SK-N-SH (cell line): ENCODE results near the gene STX1B. TPM values are rescaled to one million over a fixed set of nuclear protein-coding genes. Genes with fewer than 3 reads are reported as not detected.
A peak's percentile ranks its signal among the peaks of the same experiment; 100 is the strongest.

Experiments
- CTCF ChIA-PET: fragments of 300-600, 350-600 bp; formaldehyde crosslinking; extraction: SDS; loops from one replicate; lab custom pipeline; 2021; lab: Yijun Ruan, JAX
- POLR2A ChIA-PET: fragments of 350-600 bp; sonication (Branson Sonifier 250); formaldehyde crosslinking; extraction: SDS; loops from one replicate; lab custom pipeline; 2020; ENCODE audit warnings: antibody characterized with exemption, inconsistent platforms; lab: Yijun Ruan, JAX
- DNase-seq: peaks from one replicate; pipeline ENCODE4 v3.0.0; 2012
- H2AFZ ChIP-seq: fragments of 200-600 bp; sonication (generic); 2 replicates; pipeline ENCODE4 v1.8.1; 2016; ENCODE audit warnings: antibody characterized with exemption, mild to moderate bottlenecking, low read depth
- H3F3A ChIP-seq: fragments of 200-600 bp; sonication (generic); replicated peaks from 2 replicates; pipeline ENCODE3; 2016; ENCODE audit warnings: antibody characterized with exemption, mild to moderate bottlenecking; ENCODE audit not compliant: insufficient read depth
- H3K27ac ChIP-seq, 2 experiments: fragments of 200-500 bp in 1 of 2; fragments of 200-600 bp in 1 of 2; sonication (Bioruptor generic) in 1 of 2; sonication (generic), shearing (Covaris generic) in 1 of 2; 2 replicates each; pipeline versions ENCODE4 v1.5.1 to v1.6.1; 2014 to 2016; ENCODE audit warnings: low read depth in 2 of 2, inconsistent platforms in 1 of 2, low read length in 1 of 2, mild to moderate bottlenecking in 1 of 2, mixed read lengths in 1 of 2
- H3K27me3 ChIP-seq: fragments of 200-600 bp; sonication (generic), shearing (Covaris generic); 2 replicates; pipeline ENCODE4 v1.6.1; 2016; ENCODE audit warnings: mixed run types; ENCODE audit not compliant: insufficient read depth
- H3K36me3 ChIP-seq, 2 experiments: fragments of 200-500 bp in 1 of 2; fragments of 200-600 bp in 1 of 2; sonication (Bioruptor generic) in 1 of 2; sonication (generic) in 1 of 2; replicated peaks in 1 of 2; 2 replicates each; pipeline versions ENCODE3 to v1.5.1; 2014 to 2016; ENCODE audit warnings: low read length in 1 of 2, mild to moderate bottlenecking in 1 of 2; ENCODE audit not compliant: insufficient read depth in 2 of 2, control insufficient read depth in 1 of 2
- H3K4me1 ChIP-seq, 2 experiments: fragments of 200-500 bp in 1 of 2; fragments of 200-600 bp in 1 of 2; sonication (Bioruptor generic) in 1 of 2; sonication (generic), shearing (Covaris generic) in 1 of 2; 2 replicates each; pipeline versions ENCODE4 v1.5.1 to v1.6.1; 2014 to 2016; ENCODE audit warnings: low read depth in 1 of 2, low read length in 1 of 2, mixed run types in 1 of 2; ENCODE audit not compliant: insufficient read depth in 2 of 2, control insufficient read depth in 1 of 2
- H3K4me2 ChIP-seq: fragments of 200-600 bp; sonication (generic), shearing (Covaris generic); 2 replicates; pipeline ENCODE4 v1.6.1; 2017; ENCODE audit warnings: mixed run types
- H3K4me3 ChIP-seq, 2 experiments: fragments of 200-500 bp in 1 of 2; fragments of 200-600 bp in 1 of 2; sonication (Bioruptor generic) in 1 of 2; sonication (generic), shearing (Covaris generic) in 1 of 2; 2 replicates each; pipeline versions ENCODE4 v1.5.1 to v1.8.1; 2014 to 2016; ENCODE audit warnings: low read depth in 2 of 2, inconsistent platforms in 1 of 2, low read length in 1 of 2, mild to moderate bottlenecking in 1 of 2, mixed read lengths in 1 of 2, moderate library complexity in 1 of 2
- H3K79me2 ChIP-seq: fragments of 200-600 bp; sonication (generic); 2 replicates; pipeline ENCODE4 v1.8.1; 2017; ENCODE audit warnings: mild to moderate bottlenecking; ENCODE audit not compliant: insufficient read depth
- H3K9ac ChIP-seq: fragments of 200-600 bp; sonication (generic); 2 replicates; pipeline ENCODE4 v1.6.1; 2017; ENCODE audit warnings: mixed run types
- H3K9me2 ChIP-seq: fragments of 200-600 bp; sonication (generic); 2 replicates; pipeline ENCODE4 v1.6.1; 2017; ENCODE audit warnings: mixed run types
- H3K9me3 ChIP-seq: fragments of 200-600 bp; sonication (generic); 2 replicates; pipeline ENCODE4 v1.6.1; 2017; ENCODE audit warnings: mixed run types, mild to moderate bottlenecking, moderate library complexity
- H4K20me1 ChIP-seq: fragments of 200-600 bp; sonication (generic); 2 replicates; pipeline ENCODE4 v1.6.1; 2017; ENCODE audit warnings: mild to moderate bottlenecking, mixed run types; ENCODE audit not compliant: insufficient read depth
- CHD2 ChIP-seq: fragments of 150-350 bp; IDR thresholded peaks from 2 replicates; pipeline ENCODE4 v1.6.1; 2018; ENCODE audit warnings: low read length; ENCODE audit not compliant: partially characterized antibody
- ELF1 ChIP-seq: IDR thresholded peaks from 2 replicates; pipeline ENCODE4 v1.4.0; 2012
- EP300 ChIP-seq, 2 experiments: IDR thresholded peaks; 2 replicates each; pipeline versions ENCODE4 v1.4.0 to v1.6.1; 2012; ENCODE audit warnings: borderline replicate concordance in 1 of 2, low read depth in 1 of 2, low read length in 1 of 2
- EZH2phosphoT487 ChIP-seq: fragments of 200-600 bp; sonication (generic); IDR thresholded peaks from 2 replicates; pipeline ENCODE4 v1.6.1; 2017; ENCODE audit warnings: low read depth, mixed run types, mild to moderate bottlenecking, antibody characterized with exemption, moderate library complexity, borderline replicate concordance
- FOXJ3 ChIP-seq: sonication (generic); formaldehyde crosslinking; IDR thresholded peaks from 2 replicates; pipeline ENCODE4 v1.5.1; 2020; ENCODE audit warnings: mild to moderate bottlenecking, missing genetic modification reagents
- GABPA ChIP-seq: IDR thresholded peaks from 2 replicates; pipeline ENCODE4 v1.4.0; 2012; ENCODE audit warnings: low read depth, mild to moderate bottlenecking
- GATA2 ChIP-seq: sonication (generic); formaldehyde crosslinking; IDR thresholded peaks from 2 replicates; pipeline ENCODE4 v1.5.0; 2020; ENCODE audit warnings: mild to moderate bottlenecking, missing genetic modification reagents
- JUND ChIP-seq: IDR thresholded peaks from 2 replicates; pipeline ENCODE4 v1.4.0; 2012
- MXI1 ChIP-seq: IDR thresholded peaks from 2 replicates; pipeline ENCODE4 v1.6.1; 2012; ENCODE audit warnings: mild to moderate bottlenecking, low read depth, low read length, improper control_type of control experiment
- PBX3 ChIP-seq: IDR thresholded peaks from 2 replicates; pipeline ENCODE4; 2012
- RAD21 ChIP-seq: IDR thresholded peaks from 2 replicates; pipeline ENCODE4 v1.6.1; 2012; ENCODE audit warnings: mild to moderate bottlenecking, low read length
- RXRA ChIP-seq: IDR thresholded peaks from 2 replicates; pipeline ENCODE4 v1.4.0; 2012; ENCODE audit warnings: low read depth, mild to moderate bottlenecking, borderline replicate concordance
- SIN3A ChIP-seq: IDR thresholded peaks from 2 replicates; pipeline ENCODE4 v1.6.1; 2012; ENCODE audit warnings: low read depth, mild to moderate bottlenecking, low read length, moderate library complexity, borderline replicate concordance
- TAF1 ChIP-seq: IDR thresholded peaks from 2 replicates; pipeline ENCODE4 v1.6.1; 2012; ENCODE audit warnings: low read depth, mild to moderate bottlenecking, low read length, moderate library complexity, borderline replicate concordance
- TCF12 ChIP-seq: IDR thresholded peaks from 2 replicates; pipeline ENCODE4 v1.4.0; 2012
- YY1 ChIP-seq: IDR thresholded peaks from 2 replicates; pipeline ENCODE4 v1.4.0; 2012; ENCODE audit warnings: low read depth, mild to moderate bottlenecking
- WGBS: methylation state at CpG from one replicate; pipeline ENCODE4 v1.1.6; 2017; ENCODE audit warnings: low lambda C conversion rate; 5-methylcytosine and 5-hydroxymethylcytosine counted together
- polyA plus RNA-seq, 3 experiments: library from polyadenylated mRNA; depleted of rRNA; stranded (reverse); fragments of >200 nt; gene quantifications; 2 replicates each; pipeline ENCODE4 v1.2.3, GENCODE V29; 2012
- TF ChIP-seq, protein P1 (sequence below): IDR thresholded peaks from 2 replicates; pipeline ENCODE4 v1.4.0; 2012; ENCODE audit warnings: low read depth, borderline replicate concordance
- TF ChIP-seq, protein P2 (sequence below): fragments of 200-600 bp; sonication (generic); IDR thresholded peaks from 2 replicates; pipeline ENCODE4 v1.6.1; 2017; ENCODE audit warnings: antibody characterized with exemption, mild to moderate bottlenecking, moderate library complexity
- TF ChIP-seq, protein P3 (sequence below): fragments of 150-350 bp; IDR thresholded peaks from 2 replicates; pipeline ENCODE4 v1.6.1; 2016; ENCODE audit warnings: mild to moderate bottlenecking, low read depth, low read length
- TF ChIP-seq, protein P4 (sequence below): IDR thresholded peaks from 2 replicates; pipeline ENCODE4 v1.4.0; 2012; ENCODE audit warnings: low read depth, borderline replicate concordance

STX1B gene
- polyA plus RNA-seq, 1 of the 3 experiments (the other 2 are of a cell fraction), result 21.2 TPM

DNA sequence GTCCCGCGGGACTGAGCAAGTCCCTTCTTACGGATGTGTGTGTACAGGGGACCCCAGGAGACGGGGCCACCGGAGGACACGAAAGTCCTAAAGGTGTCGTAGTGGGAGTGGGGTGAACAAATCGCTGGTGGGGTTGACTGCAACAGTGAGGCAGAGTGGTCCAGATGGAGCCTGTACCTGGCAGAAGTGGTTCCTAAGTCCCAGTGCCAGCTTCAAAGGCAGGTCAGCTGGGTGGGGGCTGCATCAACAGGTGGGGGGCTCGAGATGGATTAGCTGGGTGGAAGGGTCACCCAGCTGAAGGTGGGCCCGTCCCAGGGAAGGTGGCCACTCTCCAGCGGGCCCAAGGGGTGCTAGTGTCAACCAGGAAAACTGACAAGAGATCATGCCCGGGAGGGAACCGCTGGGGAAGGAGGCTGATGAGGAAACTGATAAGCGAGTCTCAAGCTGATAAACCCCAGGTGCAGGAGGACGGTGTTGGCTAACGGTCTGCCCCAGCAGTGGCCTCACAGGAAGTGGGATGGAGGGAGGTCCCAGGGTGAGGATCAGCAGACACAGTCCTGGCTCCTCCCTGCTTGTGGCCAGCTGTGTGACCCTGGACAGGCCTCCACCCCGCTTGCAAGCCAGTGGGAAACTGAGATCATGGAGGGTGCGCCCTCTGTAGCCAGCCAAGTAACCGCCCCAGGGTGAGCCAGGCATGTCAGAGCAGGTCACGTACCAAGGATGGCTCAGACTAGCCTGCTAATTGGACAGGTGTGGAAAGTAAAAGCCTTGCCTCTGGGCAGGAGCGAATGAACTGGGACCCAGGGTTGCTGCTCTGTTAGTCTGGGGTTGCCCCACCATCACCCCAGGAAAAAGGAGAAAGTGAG is 60.6 kb downstream of the STX1B start (continued):
- TF ChIP-seq, protein P1, sequence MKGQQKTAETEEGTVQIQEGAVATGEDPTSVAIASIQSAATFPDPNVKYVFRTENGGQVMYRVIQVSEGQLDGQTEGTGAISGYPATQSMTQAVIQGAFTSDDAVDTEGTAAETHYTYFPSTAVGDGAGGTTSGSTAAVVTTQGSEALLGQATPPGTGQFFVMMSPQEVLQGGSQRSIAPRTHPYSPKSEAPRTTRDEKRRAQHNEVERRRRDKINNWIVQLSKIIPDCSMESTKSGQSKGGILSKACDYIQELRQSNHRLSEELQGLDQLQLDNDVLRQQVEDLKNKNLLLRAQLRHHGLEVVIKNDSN, result no peak; the same call in 1 of the 2 replicates
- TF ChIP-seq ELF1 (0 out of 2 replicates have a peak, but pooled peaks have one; percentile 42), PBX3 (peak; percentile 8), RXRA (no peak), EP300 (IDR thresholded peaks at IDR 0.05; ENCODE audit: borderline replicate concordance in 1 of 2, low read depth in 1 of 2, low read length in 1 of 2) (0 out of 4 replicates have a peak, but pooled peaks of 1 of the 2 experiments have one; percentile 23), MXI1 (peak; percentile 30), TCF12 (peak; percentile 47; the same call in 1 of the 2 replicates)

DNA sequence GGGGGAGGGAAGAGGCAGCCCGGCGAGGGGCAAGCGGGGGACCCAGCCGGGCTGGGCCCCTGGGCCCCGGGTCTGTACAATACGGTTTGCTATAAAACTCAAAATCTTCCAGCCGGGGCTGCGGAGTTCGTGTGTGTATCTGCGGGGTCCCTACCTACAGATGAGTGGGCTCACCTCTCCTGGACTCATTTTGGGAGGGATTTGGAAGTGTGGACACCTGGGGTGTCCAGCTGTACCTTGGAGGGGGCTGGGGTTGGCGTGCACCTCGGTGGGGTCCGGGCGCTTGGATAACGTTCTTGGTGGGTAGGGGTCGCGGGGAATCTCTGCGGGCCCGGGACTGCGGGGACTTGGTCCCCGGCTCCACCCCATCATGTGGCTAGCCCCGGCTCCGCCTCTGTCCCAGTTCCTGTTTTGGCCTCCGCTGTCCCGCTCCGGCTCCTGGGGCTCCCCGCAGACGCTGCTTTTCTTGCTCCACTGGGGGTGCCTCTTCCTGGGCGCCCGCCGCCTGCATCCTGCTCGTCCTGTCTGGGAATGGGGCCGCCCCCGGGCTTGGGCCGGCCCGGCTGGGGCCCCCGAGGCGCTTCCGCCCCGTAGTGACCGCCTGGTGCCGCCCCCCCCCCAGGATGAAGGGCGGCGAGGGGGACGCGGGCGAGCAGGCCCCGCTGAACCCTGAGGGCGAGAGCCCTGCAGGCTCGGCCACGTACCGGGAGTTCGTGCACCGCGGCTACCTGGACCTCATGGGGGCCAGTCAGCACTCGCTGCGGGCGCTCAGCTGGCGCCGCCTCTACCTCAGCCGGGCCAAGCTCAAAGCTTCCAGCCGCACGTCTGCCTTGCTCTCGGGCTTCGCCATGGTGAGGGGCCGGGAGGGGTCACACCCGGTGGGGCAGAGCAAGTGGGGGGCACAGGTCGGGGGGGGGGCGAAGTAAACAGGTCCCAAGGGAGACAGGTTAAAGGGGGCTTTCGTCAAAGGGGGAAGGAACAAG is 61.5 kb downstream of the STX1B start, which contains the start of gene ORAI3:
ORAI3 (plus strand) TSS at position 402 of the 983 bp plus-strand sequence; CDS start at position 624, 222 bp downstream.
- DNase-seq, result peak; percentile 80
- Histone ChIP-seq H3K4me3 (peak within 1 kb of the TSS; percentile 80 to 93), H2AFZ (peak within 1 kb of the TSS; percentile 59; the same call in 1 of the 2 replicates), H4K20me1 (no peaks in the 10 kb centered on the region), H3K36me3 (peaks cover 8 to 18% of the 10 kb centered on the region in 2 experiments), H3F3A (peaks cover 49% of the 10 kb centered on the region), H3K4me2 (peak within 1 kb of the TSS; percentile 97), H3K27me3 (no peaks in the 10 kb centered on the region), H3K9me2 (no peaks in the 10 kb centered on the region), H3K79me2 (peaks cover 12% of the 10 kb centered on the region), H3K27ac (peak within 1 kb of the TSS; percentile 86 to 91), H3K9me3 (no peaks in the 10 kb centered on the region), H3K9ac (peak within 1 kb of the TSS; percentile 86), H3K4me1 (peaks cover 0 to 29% of the 10 kb centered on the region in 2 experiments; a peak in 1 of 4 replicates)
- CTCF ChIA-PET, result interaction anchor here (0.7 to 6.4 kb wide), 4 partner anchors 8 to 494 kb away, joined by 3 to 45 read pairs (median 6); partner anchors contain the start of gene ZNF843
- POLR2A ChIA-PET, result interaction anchor here (0.7 to 1.3 kb wide), 4 partner anchors 7 to 134 kb away, joined by 3 to 6 read pairs (median 4); partner anchors contain the start of gene FBXL19
- WGBS, result 0% methylated on average over 20 of the region's 70 CpGs
- peak; percentile 8; the same call in 1 of the 2 replicates for TF ChIP-seq JUND
- TF ChIP-seq, protein P2, sequence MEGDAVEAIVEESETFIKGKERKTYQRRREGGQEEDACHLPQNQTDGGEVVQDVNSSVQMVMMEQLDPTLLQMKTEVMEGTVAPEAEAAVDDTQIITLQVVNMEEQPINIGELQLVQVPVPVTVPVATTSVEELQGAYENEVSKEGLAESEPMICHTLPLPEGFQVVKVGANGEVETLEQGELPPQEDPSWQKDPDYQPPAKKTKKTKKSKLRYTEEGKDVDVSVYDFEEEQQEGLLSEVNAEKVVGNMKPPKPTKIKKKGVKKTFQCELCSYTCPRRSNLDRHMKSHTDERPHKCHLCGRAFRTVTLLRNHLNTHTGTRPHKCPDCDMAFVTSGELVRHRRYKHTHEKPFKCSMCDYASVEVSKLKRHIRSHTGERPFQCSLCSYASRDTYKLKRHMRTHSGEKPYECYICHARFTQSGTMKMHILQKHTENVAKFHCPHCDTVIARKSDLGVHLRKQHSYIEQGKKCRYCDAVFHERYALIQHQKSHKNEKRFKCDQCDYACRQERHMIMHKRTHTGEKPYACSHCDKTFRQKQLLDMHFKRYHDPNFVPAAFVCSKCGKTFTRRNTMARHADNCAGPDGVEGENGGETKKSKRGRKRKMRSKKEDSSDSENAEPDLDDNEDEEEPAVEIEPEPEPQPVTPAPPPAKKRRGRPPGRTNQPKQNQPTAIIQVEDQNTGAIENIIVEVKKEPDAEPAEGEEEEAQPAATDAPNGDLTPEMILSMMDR, result no peak
- 0 out of 2 replicates have a peak, but pooled peaks have one; percentile 49 for TF ChIP-seq YY1
- no peak for TF ChIP-seq RAD21
- peak; percentile 46; the same call in 1 of the 2 replicates for TF ChIP-seq SIN3A
- TF ChIP-seq TCF12, result peak; percentile 25; the same call in 1 of the 2 replicates
- TF ChIP-seq CHD2, result no peak
- TF ChIP-seq GATA2 (CRISPR knock-in tag), result no peak
- TF ChIP-seq GABPA, result no peak
- TF ChIP-seq TAF1, result peak; percentile 58
- TF ChIP-seq, protein P3, sequence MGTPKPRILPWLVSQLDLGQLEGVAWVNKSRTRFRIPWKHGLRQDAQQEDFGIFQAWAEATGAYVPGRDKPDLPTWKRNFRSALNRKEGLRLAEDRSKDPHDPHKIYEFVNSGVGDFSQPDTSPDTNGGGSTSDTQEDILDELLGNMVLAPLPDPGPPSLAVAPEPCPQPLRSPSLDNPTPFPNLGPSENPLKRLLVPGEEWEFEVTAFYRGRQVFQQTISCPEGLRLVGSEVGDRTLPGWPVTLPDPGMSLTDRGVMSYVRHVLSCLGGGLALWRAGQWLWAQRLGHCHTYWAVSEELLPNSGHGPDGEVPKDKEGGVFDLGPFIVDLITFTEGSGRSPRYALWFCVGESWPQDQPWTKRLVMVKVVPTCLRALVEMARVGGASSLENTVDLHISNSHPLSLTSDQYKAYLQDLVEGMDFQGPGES, result no peak
- no peak for TF ChIP-seq FOXJ3
- no peak for TF ChIP-seq EZH2phosphoT487
- TF ChIP-seq, protein P4, sequence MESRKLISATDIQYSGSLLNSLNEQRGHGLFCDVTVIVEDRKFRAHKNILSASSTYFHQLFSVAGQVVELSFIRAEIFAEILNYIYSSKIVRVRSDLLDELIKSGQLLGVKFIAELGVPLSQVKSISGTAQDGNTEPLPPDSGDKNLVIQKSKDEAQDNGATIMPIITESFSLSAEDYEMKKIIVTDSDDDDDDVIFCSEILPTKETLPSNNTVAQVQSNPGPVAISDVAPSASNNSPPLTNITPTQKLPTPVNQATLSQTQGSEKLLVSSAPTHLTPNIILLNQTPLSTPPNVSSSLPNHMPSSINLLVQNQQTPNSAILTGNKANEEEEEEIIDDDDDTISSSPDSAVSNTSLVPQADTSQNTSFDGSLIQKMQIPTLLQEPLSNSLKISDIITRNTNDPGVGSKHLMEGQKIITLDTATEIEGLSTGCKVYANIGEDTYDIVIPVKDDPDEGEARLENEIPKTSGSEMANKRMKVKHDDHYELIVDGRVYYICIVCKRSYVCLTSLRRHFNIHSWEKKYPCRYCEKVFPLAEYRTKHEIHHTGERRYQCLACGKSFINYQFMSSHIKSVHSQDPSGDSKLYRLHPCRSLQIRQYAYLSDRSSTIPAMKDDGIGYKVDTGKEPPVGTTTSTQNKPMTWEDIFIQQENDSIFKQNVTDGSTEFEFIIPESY, result peak; percentile 39; the same call in 1 of the 2 replicates
